Uterus (tissue), 4 donors: Measurements from ENCODE around the gene RAI1. TPM values are rescaled to one million over a fixed set of nuclear protein-coding genes. Genes with fewer than 3 reads are reported as not detected.

Experiments used
- DNase-seq, 2 donors: peaks; one replicate each; pipeline ENCODE4 v3.0.0-alpha.2; 2019 to 2020
- H3K27ac ChIP-seq, 2 donors: fragments of 200-600 bp; sonication (generic); 1 replicate in 1 of 2; 2 replicates in 1 of 2; pipeline ENCODE4 v1.5.1; 2016 to 2018
- H3K27me3 ChIP-seq, 2 donors: fragments of 200-600 bp; sonication (generic); one replicate each; pipeline ENCODE4 v1.5.1; 2018 to 2019; ENCODE audit warnings: control low read depth in 1 of 2
- H3K36me3 ChIP-seq, 2 donors: fragments of 200-600 bp; sonication (generic); one replicate each; pipeline ENCODE4 v1.5.1; 2019; ENCODE audit warnings: control low read depth in 1 of 2
- H3K4me1 ChIP-seq, 2 donors: fragments of 200-600 bp; sonication (generic); one replicate each; pipeline ENCODE4 v1.5.1; 2018 to 2019; ENCODE audit warnings: control low read depth in 1 of 2
- H3K4me3 ChIP-seq, 2 donors: fragments of 200-600 bp; sonication (generic); 1 replicate in 1 of 2; 2 replicates in 1 of 2; pipeline ENCODE4 v1.5.1; 2018 to 2019; ENCODE audit warnings: mild to moderate bottlenecking in 1 of 2
- H3K9me3 ChIP-seq, 2 donors: fragments of 200-600 bp; sonication (generic); one replicate each; pipeline ENCODE4 v1.5.1; 2019; ENCODE audit warnings: control low read depth in 1 of 2
- CTCF ChIP-seq, 4 experiments: fragments of 200-600 bp in 2 of 4; fragments of 450-650 bp in 2 of 4; sonication (generic) in 2 of 4; IDR thresholded peaks; one replicate each; pipeline ENCODE4 v1.5.1; 2016 to 2019; ENCODE audit warnings: antibody characterized with exemption in 4 of 4, mild to moderate bottlenecking in 2 of 4, moderate library complexity in 1 of 4
- POLR2A ChIP-seq, 2 donors: fragments of 450-650 bp; IDR thresholded peaks; one replicate each; pipeline ENCODE4 v1.6.1; 2016; ENCODE audit warnings: antibody characterized with exemption in 2 of 2, mild to moderate bottlenecking in 1 of 2, moderate library complexity in 1 of 2
- intact Hi-C: fragments of 100-400 bp; cut with DNase I; formaldehyde crosslinking; loops from one replicate; pipeline ENCODE4 v1.15.1; 2023; ENCODE audit warnings: low total_unique reads
- total RNA-seq, 4 donors: library from RNA; depleted of rRNA in 3 of 4; stranded (reverse); fragments of >200 nt in 3 of 4; gene quantifications; one replicate each; pipeline versions ENCODE4 v1.1.0 to v1.2.4, GENCODE V29; 2014 to 2023
- donor health status: DM: yes; HTN: yes; CAD: no.

The RAI1 gene
- total RNA-seq, 4 donors from 2014 or later = 10.0 to 66.1 (median 15.3) TPM

GRCh38 chr17:17851103-17852002 lies 170.1 kb downstream of the RAI1 start:
- H3K4me3 ChIP-seq = no peak overlapping the region
- no peaks in the 10 kb centered on the region for H3K9me3 ChIP-seq
- TF ChIP-seq CTCF (IDR thresholded peaks at IDR 0.05) = no peak
- no peak for TF ChIP-seq POLR2A (IDR thresholded peaks at IDR 0.05)
- no peaks in the 10 kb centered on the region for H3K27me3 ChIP-seq
- H3K36me3 ChIP-seq = no peaks in the 10 kb centered on the region
- peaks cover 0 to 7% of the 10 kb centered on the region in 2 donors for H3K4me1 ChIP-seq
- no peak overlapping the region for H3K27ac ChIP-seq
- intact Hi-C loops = loop anchor here (5.0 kb wide), 1 partner anchor 34 kb away; no protein-coding TSS in a partner anchor
- DNase-seq = no peak

GRCh38 chr17:17852930-17853329 lies 171.7 kb downstream of the RAI1 start:
- Histone ChIP-seq H3K27me3 (no peaks in the 10 kb centered on the region), H3K4me1 (peaks cover 0 to 7% of the 10 kb centered on the region in 2 donors), H3K4me3 (no peak overlapping the region), H3K36me3 (no peaks in the 10 kb centered on the region), H3K27ac (no peak overlapping the region), H3K9me3 (no peaks in the 10 kb centered on the region)
- no peak for DNase-seq
- intact Hi-C loops = loop anchor here (5.0 kb wide), 1 partner anchor 36 kb away; no protein-coding TSS in a partner anchor
- no peak for TF ChIP-seq POLR2A (IDR thresholded peaks at IDR 0.05)
- TF ChIP-seq CTCF (IDR thresholded peaks at IDR 0.05) = no peak

GRCh38 chr17:17853811-17854447 lies 172.7 kb downstream of the RAI1 start:
- no peaks in the 10 kb centered on the region for H3K27me3 ChIP-seq
- intact Hi-C loops = loop anchor here (5.0 kb wide), 1 partner anchor 37 kb away; no protein-coding TSS in a partner anchor
- H3K4me3 ChIP-seq = no peak overlapping the region
- H3K36me3 ChIP-seq = no peaks in the 10 kb centered on the region
- DNase-seq = no peak
- H3K4me1 ChIP-seq = peaks cover 0 to under 1% of the 10 kb centered on the region in 2 donors
- TF ChIP-seq CTCF (IDR thresholded peaks at IDR 0.05) (no peak), POLR2A (IDR thresholded peaks at IDR 0.05) (no peak)
- no peak overlapping the region for H3K27ac ChIP-seq
- H3K9me3 ChIP-seq = no peaks in the 10 kb centered on the region

- no peaks in the 10 kb centered on the region for H3K4me1 ChIP-seq
Measured at GRCh38 chr17:17855976-17856375, 174.7 kb downstream of the RAI1 start.

More at GRCh38 chr17:17855976-17856375, 174.7 kb downstream of the RAI1 start:
- H3K4me3 ChIP-seq = no peak overlapping the region
- H3K27me3 ChIP-seq = no peaks in the 10 kb centered on the region
- no peaks in the 10 kb centered on the region for H3K36me3 ChIP-seq
- H3K27ac ChIP-seq = no peak overlapping the region
- no peaks in the 10 kb centered on the region for H3K9me3 ChIP-seq
- DNase-seq = no peak
- TF ChIP-seq POLR2A (IDR thresholded peaks at IDR 0.05) (no peak), CTCF (IDR thresholded peaks at IDR 0.05) (no peak)
- intact Hi-C loops = no loop called here
